IMR-90 (cell line): ENCODE data around the gene MTG1. TPM values are rescaled to one million over a fixed set of nuclear protein-coding genes. Genes with fewer than 3 reads are reported as not detected.

Source experiments
- ATAC-seq: fragments of 200-7000 bp; cut with Tn5 transposase; 2 replicates; pipeline ENCODE4 v1.9.1; 2020; ENCODE audit warnings: low read depth, mild to moderate bottlenecking, moderate library complexity
- BruUV-seq: library from RNA; stranded (reverse); fragments of 400-500 nt; replicated peaks from 2 replicates; lab custom pipeline; 2021; lab: Mats Ljungman, UMichigan
- CTCF ChIA-PET: fragments of 300-600 bp; formaldehyde crosslinking; extraction: SDS; loops from one replicate; lab custom pipeline; 2021; ENCODE audit warnings: antibody characterized with exemption; lab: Yijun Ruan, JAX
- POLR2A ChIA-PET: fragments of 300-600 bp; sonication (Branson Sonifier 250); formaldehyde crosslinking; loops from one replicate; lab custom pipeline; 2022; ENCODE audit warnings: antibody characterized with exemption; ENCODE audit not compliant: unreplicated experiment; lab: Charles Lee
- DNase-seq: peaks from one replicate; pipeline ENCODE4 v3.0.0; 2013
- H2AFZ ChIP-seq: replicated peaks from 2 replicates; pipeline ENCODE3; 2013; ENCODE audit warnings: low read length, mild to moderate bottlenecking; ENCODE audit not compliant: poor library complexity
- H2AK5ac ChIP-seq: 2 replicates; pipeline ENCODE4 v1.6.1; 2013; ENCODE audit warnings: low read depth, low read length, inconsistent platforms
- H2AK9ac ChIP-seq: replicated peaks from 2 replicates; pipeline ENCODE3; 2013; ENCODE audit warnings: mild to moderate bottlenecking, low read depth, low read length, moderate library complexity; ENCODE audit not compliant: poor library complexity
- H2BK120ac ChIP-seq: 2 replicates; pipeline ENCODE4 v1.6.1; 2013; ENCODE audit warnings: low read depth, low read length, inconsistent platforms
- H2BK15ac ChIP-seq: 3 replicates; pipeline ENCODE4 v1.6.1; 2013; ENCODE audit warnings: low read depth, low read length, inconsistent platforms
- H2BK20ac ChIP-seq: 2 replicates; pipeline ENCODE4 v1.6.1; 2013; ENCODE audit warnings: low read depth, mild to moderate bottlenecking, inconsistent platforms, low read length, moderate library complexity
- H2BK5ac ChIP-seq: 2 replicates; pipeline ENCODE4 v1.6.1; 2013; ENCODE audit warnings: mild to moderate bottlenecking, low read depth, low read length, inconsistent platforms; ENCODE audit not compliant: poor library complexity, severe bottlenecking
- H3K14ac ChIP-seq: replicated peaks from 2 replicates; pipeline ENCODE4 v1.6.1; 2013; ENCODE audit warnings: low read depth, low read length, inconsistent platforms
- H3K18ac ChIP-seq: 2 replicates; pipeline ENCODE4 v1.6.1; 2013; ENCODE audit warnings: low read depth, low read length, control low read depth
- H3K23ac ChIP-seq: 2 replicates; pipeline ENCODE4 v1.6.1; 2013; ENCODE audit warnings: low read depth, low read length, inconsistent platforms
- H3K27ac ChIP-seq: 2 replicates; pipeline ENCODE4 v1.5.1; 2013; ENCODE audit warnings: mild to moderate bottlenecking, control low read depth, low read length; ENCODE audit not compliant: insufficient read depth
- H3K27me3 ChIP-seq: 2 replicates; pipeline ENCODE4 v1.6.1; 2013; ENCODE audit warnings: low read length; ENCODE audit not compliant: control insufficient read depth, insufficient read depth
- H3K36me3 ChIP-seq: 2 replicates; pipeline ENCODE4 v1.6.1; 2013; ENCODE audit warnings: low read length, mixed read lengths; ENCODE audit not compliant: control insufficient read depth, insufficient read depth
- H3K4ac ChIP-seq: 2 replicates; pipeline ENCODE4 v1.6.1; 2013; ENCODE audit warnings: low read depth, low read length, inconsistent platforms
- H3K4me1 ChIP-seq: 2 replicates; pipeline ENCODE4 v1.6.1; 2013; ENCODE audit warnings: low read length, mixed read lengths; ENCODE audit not compliant: control insufficient read depth, insufficient read depth
- H3K4me2 ChIP-seq: 2 replicates; pipeline ENCODE4 v1.6.1; 2013; ENCODE audit warnings: low read depth, mild to moderate bottlenecking, control low read depth, low read length, moderate library complexity
- H3K4me3 ChIP-seq: 2 replicates; pipeline ENCODE4 v1.5.1; 2013; ENCODE audit warnings: low read depth, mild to moderate bottlenecking, control low read depth, low read length, moderate library complexity; ENCODE audit not compliant: insufficient read depth
- H3K56ac ChIP-seq: 2 replicates; pipeline ENCODE4 v1.6.1; 2013; ENCODE audit warnings: low read length, inconsistent platforms; ENCODE audit not compliant: insufficient read depth; ENCODE audit errors: extremely low read depth
- H3K79me1 ChIP-seq, 2 experiments: 2 replicates each; pipeline ENCODE4 v1.6.1; 2013; ENCODE audit warnings: low read length in 2 of 2, inconsistent platforms in 1 of 2, low read depth in 1 of 2
- H3K9ac ChIP-seq: 2 replicates; pipeline ENCODE4 v1.6.1; 2013; ENCODE audit warnings: low read depth, low read length, control low read depth
- H3K9me1 ChIP-seq: 2 replicates; pipeline ENCODE4 v1.6.1; 2013; ENCODE audit warnings: low read length, inconsistent platforms; ENCODE audit not compliant: insufficient read depth
- H3K9me3 ChIP-seq: 2 replicates; pipeline ENCODE4 v1.6.1; 2013; ENCODE audit warnings: low read length; ENCODE audit not compliant: control insufficient read depth, insufficient read depth
- H4K20me1 ChIP-seq: 2 replicates; pipeline ENCODE4 v1.6.1; 2013; ENCODE audit warnings: low read length, inconsistent platforms; ENCODE audit not compliant: insufficient read depth
- H4K5ac ChIP-seq: 2 replicates; pipeline ENCODE4 v1.6.1; 2013; ENCODE audit warnings: mild to moderate bottlenecking, low read depth, low read length, control low read depth
- H4K8ac ChIP-seq, 2 experiments: 2 replicates each; pipeline ENCODE4 v1.6.1; 2013; ENCODE audit warnings: low read depth in 2 of 2, low read length in 2 of 2, control low read depth in 1 of 2, inconsistent platforms in 1 of 2
- H4K91ac ChIP-seq: 2 replicates; pipeline ENCODE4 v1.6.1; 2013; ENCODE audit warnings: low read depth, low read length, inconsistent platforms; ENCODE audit not compliant: insufficient read depth
- BHLHE40 ChIP-seq: fragments of 150-350 bp; IDR thresholded peaks from 2 replicates; pipeline ENCODE4 v1.6.1; 2016; ENCODE audit warnings: mild to moderate bottlenecking, low read depth, low read length
- CEBPB ChIP-seq: IDR thresholded peaks from 2 replicates; pipeline ENCODE4 v1.6.1; 2012; ENCODE audit warnings: low read depth, low read length, improper control_type of control experiment
- CHD1 ChIP-seq: IDR thresholded peaks from 2 replicates; pipeline ENCODE4 v1.6.1; 2012; ENCODE audit warnings: low read depth, low read length, improper control_type of control experiment
- CTCF ChIP-seq: conservative IDR thresholded peaks from 2 replicates; pipeline ENCODE4 v1.5.1; 2012; ENCODE audit warnings: mild to moderate bottlenecking, low read depth, low read length, improper control_type of control experiment
- FOS ChIP-seq: fragments of 150-350 bp; IDR thresholded peaks from 2 replicates; pipeline ENCODE4 v1.6.1; 2016; ENCODE audit warnings: low read depth, low read length
- MAFK ChIP-seq: IDR thresholded peaks from 2 replicates; pipeline ENCODE4 v1.6.1; 2012; ENCODE audit warnings: low read depth, low read length, improper control_type of control experiment
- MAZ ChIP-seq: IDR thresholded peaks from 2 replicates; pipeline ENCODE4 v1.6.1; 2012; ENCODE audit warnings: low read depth, mild to moderate bottlenecking, low read length, improper control_type of control experiment, moderate library complexity, borderline replicate concordance
- MXI1 ChIP-seq: IDR thresholded peaks from 2 replicates; pipeline ENCODE4 v1.6.1; 2012; ENCODE audit warnings: low read depth, mild to moderate bottlenecking, low read length, moderate library complexity, borderline replicate concordance
- NFE2L2 ChIP-seq: fragments of 150-350 bp; IDR thresholded peaks from 2 replicates; pipeline ENCODE4 v1.6.1; 2016; ENCODE audit warnings: low read depth, mild to moderate bottlenecking, low read length
- POLR2A ChIP-seq: IDR thresholded peaks from 2 replicates; pipeline ENCODE4 v1.6.1; 2012; ENCODE audit warnings: mild to moderate bottlenecking, low read depth, low read length
- RAD21 ChIP-seq: IDR thresholded peaks from 2 replicates; pipeline ENCODE4 v1.6.1; 2012; ENCODE audit warnings: low read length, improper control_type of control experiment
- RCOR1 ChIP-seq: IDR thresholded peaks from 2 replicates; pipeline ENCODE4 v1.6.1; 2012; ENCODE audit warnings: mild to moderate bottlenecking, low read length, improper control_type of control experiment; ENCODE audit not compliant: insufficient replicate concordance
- RFX5 ChIP-seq: IDR thresholded peaks from 2 replicates; pipeline ENCODE4 v1.8.0; 2012; ENCODE audit warnings: low read depth, mild to moderate bottlenecking, low read length, moderate library complexity
- SMC3 ChIP-seq: fragments of 150-350 bp; IDR thresholded peaks from 2 replicates; pipeline ENCODE4 v1.6.1; 2016; ENCODE audit warnings: low read depth, mild to moderate bottlenecking, antibody characterized with exemption, low read length, moderate library complexity
- USF2 ChIP-seq: fragments of 150-350 bp; IDR thresholded peaks from 2 replicates; pipeline ENCODE4 v1.6.1; 2017; ENCODE audit warnings: mild to moderate bottlenecking, antibody characterized with exemption, low read length, low read depth
- WGBS, 2 experiments: methylation state at CpG; one replicate each; pipeline versions ENCODE4 v1.1.5 to v1.1.7; 2013; ENCODE audit warnings: missing lambda C conversion rate in 2 of 2; ENCODE audit not compliant: insufficient read length in 1 of 2; ENCODE audit errors: extremely low coverage in 2 of 2; 5-methylcytosine and 5-hydroxymethylcytosine counted together
- dilution Hi-C: fragments of 300-500 bp; cut with HindIII; formaldehyde crosslinking; loops from one replicate; pipeline ENCODE4 v1.14.3; 2018; ENCODE audit warnings: low sequenced_read_pairs; ENCODE audit not compliant: unreplicated experiment
- in situ Hi-C: fragments of 300-500 bp; cut with MboI; formaldehyde crosslinking; loops from 3 replicates; pipeline ENCODE4 v1.14.3; 2019; ENCODE audit warnings: low sequenced_read_pairs, inconsistent platforms, mixed read lengths
- intact Hi-C: fragments of 100-400 bp; cut with micrococcal nuclease; formaldehyde crosslinking; loops from 2 replicates; pipeline ENCODE4 v1.10.0; 2022
- polyA plus RNA-seq, 3 experiments: library from polyadenylated mRNA; depleted of rRNA; stranded (reverse); fragments of >200 nt; gene quantifications; 2 replicates each; pipeline ENCODE4 v1.2.3, GENCODE V29; 2012; ENCODE audit warnings: low replicate concordance in 1 of 3
- total RNA-seq: library from RNA; depleted of rRNA; stranded (reverse); fragments of >200 nt; gene quantifications from 2 replicates; pipeline ENCODE4 v1.2.3, GENCODE V29; 2012
- TF ChIP-seq, protein P1 (sequence below): fragments of 150-350 bp; IDR thresholded peaks from 2 replicates; pipeline ENCODE4 v1.6.1; 2016; ENCODE audit warnings: low read depth, mild to moderate bottlenecking, low read length, moderate library complexity, borderline replicate concordance

MTG1 gene
- total and polyA plus RNA-seq, 2 of the 4 experiments (the other 2 are of a cell fraction), result 38.5 to 64.8 TPM

DNA sequence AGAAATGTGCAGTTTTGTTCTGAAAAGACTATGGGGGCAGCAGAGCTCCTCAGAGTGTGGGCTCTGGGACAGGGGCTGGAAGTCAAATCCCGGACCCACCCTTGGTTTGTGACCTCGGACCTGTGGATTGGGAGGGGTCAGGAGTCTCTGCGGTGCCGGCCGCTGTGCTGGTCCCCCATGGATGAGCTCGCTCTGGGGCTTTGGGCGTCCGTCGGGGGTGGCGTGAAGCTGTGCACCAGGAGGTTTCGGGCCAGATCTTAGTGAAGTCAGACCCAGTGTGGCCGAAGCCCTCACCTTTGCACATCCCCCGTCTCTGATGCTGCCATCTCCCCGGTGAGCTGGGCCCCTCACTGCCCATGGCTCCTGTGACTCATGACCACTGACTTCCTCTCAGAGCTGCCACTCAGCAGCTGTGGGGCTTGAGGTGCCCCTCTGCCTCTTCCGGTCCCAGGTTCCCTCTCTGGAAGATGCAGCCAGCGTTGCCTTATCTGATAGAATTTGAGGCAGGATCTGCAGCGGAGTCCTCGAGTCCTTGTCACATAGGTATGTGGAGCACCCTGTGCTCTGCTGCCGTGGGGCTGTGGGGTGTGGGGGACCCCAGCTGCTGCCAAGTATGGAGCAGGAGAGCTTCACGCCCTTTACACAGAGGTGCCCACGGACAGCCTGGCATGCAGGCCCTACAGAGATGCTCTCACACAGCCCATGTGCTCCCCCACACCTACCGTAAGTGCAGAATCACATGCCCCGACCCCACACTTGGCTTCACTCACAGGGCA lies 48.4 kb downstream of the MTG1 start:
- Histone ChIP-seq H3K4ac (no peak overlapping the region), H2AK5ac (no peak overlapping the region), H3K56ac (no peak overlapping the region), H3K4me3 (no peak overlapping the region), H3K4me2 (no peak overlapping the region), H3K27me3 (no peaks in the 10 kb centered on the region), H3K4me1 (no peaks in the 10 kb centered on the region), H3K18ac (no peak overlapping the region), H2BK5ac (no peak overlapping the region), H2BK15ac (no peak overlapping the region), H3K36me3 (no peaks in the 10 kb centered on the region), H3K79me1 (no peaks in the 10 kb centered on the region), H3K9me3 (peaks cover 13% of the 10 kb centered on the region), H2BK120ac (no peak overlapping the region), H2BK20ac (no peak overlapping the region), H4K20me1 (no peaks in the 10 kb centered on the region), H3K27ac (no peak overlapping the region), H2AK9ac (no peak overlapping the region), H3K9me1 (no peaks in the 10 kb centered on the region; the same call in 1 of the 2 replicates), H3K14ac (no peak overlapping the region), H4K8ac (no peak overlapping the region), H4K91ac (no peak overlapping the region), H3K9ac (no peak overlapping the region), H4K5ac (no peak overlapping the region), H2AFZ (no peak overlapping the region), H3K23ac (no peak overlapping the region)
- in situ Hi-C loops (no loop called here), dilution Hi-C loops (no loop called here), intact Hi-C loops (no loop called here)
- BruUV-seq, result no TSS peak
- no peak; the same call in 1 of the 2 replicates for ATAC-seq
- CTCF ChIA-PET, result no interaction called here
- TF ChIP-seq MAFK (no peak), POLR2A (no peak), CHD1 (no peak), RAD21 (no peak), BHLHE40 (no peak), CTCF (no peak), SMC3 (no peak), MXI1 (no peak), MAZ (no peak), FOS (no peak), RCOR1 (no peak), RFX5 (no peak), CEBPB (no peak), NFE2L2 (no peak), USF2 (no peak)
- TF ChIP-seq, protein P1, sequence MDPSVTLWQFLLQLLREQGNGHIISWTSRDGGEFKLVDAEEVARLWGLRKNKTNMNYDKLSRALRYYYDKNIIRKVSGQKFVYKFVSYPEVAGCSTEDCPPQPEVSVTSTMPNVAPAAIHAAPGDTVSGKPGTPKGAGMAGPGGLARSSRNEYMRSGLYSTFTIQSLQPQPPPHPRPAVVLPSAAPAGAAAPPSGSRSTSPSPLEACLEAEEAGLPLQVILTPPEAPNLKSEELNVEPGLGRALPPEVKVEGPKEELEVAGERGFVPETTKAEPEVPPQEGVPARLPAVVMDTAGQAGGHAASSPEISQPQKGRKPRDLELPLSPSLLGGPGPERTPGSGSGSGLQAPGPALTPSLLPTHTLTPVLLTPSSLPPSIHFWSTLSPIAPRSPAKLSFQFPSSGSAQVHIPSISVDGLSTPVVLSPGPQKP, result no peak
- POLR2A ChIA-PET, result no interaction called here
- no peak for DNase-seq
- WGBS, 2 experiments, result 85% methylated on average over 14 of the region's 23 CpGs; no CpG with 5 or more reads in 1 of the 2 experiments
